ENCODE data around the gene DNM1L. TPM values are rescaled to one million over a fixed set of nuclear protein-coding genes. Genes with fewer than 3 reads are reported as not detected.

DNM1L gene
- total RNA-seq, 1 experiment from 2014 or later, result 112 TPM

GRCh38 chr12:32789446-32789845 is 110.3 kb downstream of the DNM1L start:
- H3K27me3 ChIP-seq (ENCODE audit: insufficient read depth, low read depth), result no peaks in the 10 kb centered on the region
- H3K36me3 ChIP-seq (ENCODE audit: low read depth), result peaks cover 19% of the 10 kb centered on the region; the same call in 1 of the 2 replicates
- H3F3A ChIP-seq (ENCODE audit: insufficient read depth, low read depth), result peaks cover 4% of the 10 kb centered on the region; the same call in 1 of the 2 replicates
- H3K4me2 ChIP-seq, result no peak overlapping the region
- H2AFZ ChIP-seq, result no peak overlapping the region
- no peak for DNase-seq
- H3K9me3 ChIP-seq (ENCODE audit: insufficient read depth, low read depth), result no peaks in the 10 kb centered on the region
- H3K4me1 ChIP-seq (replicated peaks; ENCODE audit: insufficient read depth), result no peaks in the 10 kb centered on the region
- H4K20me1 ChIP-seq (ENCODE audit: insufficient read depth), result no peaks in the 10 kb centered on the region
- H3K27ac ChIP-seq, result no peak overlapping the region
- H3K4me3 ChIP-seq, result no peak overlapping the region
- POLR2A ChIA-PET (ENCODE audit: unreplicated experiment), result no interaction called here
- intact Hi-C loops (cut with micrococcal nuclease; ENCODE audit: unreplicated experiment), result no loop called here
- no peak for TF ChIP-seq EZH2 (IDR thresholded peaks at IDR 0.05; ENCODE audit: low read depth)
- no peak for TF ChIP-seq CTCF (conservative IDR thresholded peaks at IDR 0.05)
- no peaks in the 10 kb centered on the region for H3K9me2 ChIP-seq (ENCODE audit: insufficient read depth)
- no TSS peak for BruUV-seq (replicated peaks)
- H3K79me2 ChIP-seq (ENCODE audit: low read depth), result no peaks in the 10 kb centered on the region
- CTCF ChIA-PET, result no interaction called here

GRCh38 chr12:32789916-32790315 is 110.8 kb downstream of the DNM1L start:
- Histone ChIP-seq H3F3A (ENCODE audit: insufficient read depth, low read depth) (peaks cover 4% of the 10 kb centered on the region; the same call in 1 of the 2 replicates), H3K4me2 (no peak overlapping the region), H3K79me2 (ENCODE audit: low read depth) (no peaks in the 10 kb centered on the region), H3K4me1 (replicated peaks; ENCODE audit: insufficient read depth) (no peaks in the 10 kb centered on the region), H3K27ac (no peak overlapping the region), H3K36me3 (ENCODE audit: low read depth) (peaks cover 19% of the 10 kb centered on the region; the same call in 1 of the 2 replicates), H3K9me2 (ENCODE audit: insufficient read depth) (no peaks in the 10 kb centered on the region), H2AFZ (no peak overlapping the region), H3K9me3 (ENCODE audit: insufficient read depth, low read depth) (no peaks in the 10 kb centered on the region), H3K4me3 (no peak overlapping the region), H4K20me1 (ENCODE audit: insufficient read depth) (no peaks in the 10 kb centered on the region), H3K27me3 (ENCODE audit: insufficient read depth, low read depth) (no peaks in the 10 kb centered on the region)
- intact Hi-C loops (cut with micrococcal nuclease; ENCODE audit: unreplicated experiment), result no loop called here
- ChIA-PET POLR2A (ENCODE audit: unreplicated experiment) (no interaction called here), CTCF (no interaction called here)
- no TSS peak for BruUV-seq (replicated peaks)
- TF ChIP-seq EZH2 (IDR thresholded peaks at IDR 0.05; ENCODE audit: low read depth), result no peak
- no peak for TF ChIP-seq CTCF (conservative IDR thresholded peaks at IDR 0.05)
- no peak for DNase-seq

GRCh38 chr12:32794281-32794680 is 115.2 kb downstream of the DNM1L start:
- ChIA-PET CTCF (no interaction called here), POLR2A (ENCODE audit: unreplicated experiment) (no interaction called here)
- BruUV-seq (replicated peaks), result no TSS peak
- no peaks in the 10 kb centered on the region for H3K79me2 ChIP-seq (ENCODE audit: low read depth)
- no peak for DNase-seq
- peaks cover 24% of the 10 kb centered on the region for H3K36me3 ChIP-seq (ENCODE audit: low read depth)
- H3F3A ChIP-seq (ENCODE audit: insufficient read depth, low read depth), result peaks cover 4% of the 10 kb centered on the region; the same call in 1 of the 2 replicates
- TF ChIP-seq CTCF (conservative IDR thresholded peaks at IDR 0.05) (no peak), EZH2 (IDR thresholded peaks at IDR 0.05; ENCODE audit: low read depth) (no peak)
- no peaks in the 10 kb centered on the region for H3K27me3 ChIP-seq (ENCODE audit: insufficient read depth, low read depth)
- H4K20me1 ChIP-seq (ENCODE audit: insufficient read depth), result no peaks in the 10 kb centered on the region
- no peaks in the 10 kb centered on the region for H3K9me2 ChIP-seq (ENCODE audit: insufficient read depth)
- H3K4me1 ChIP-seq (replicated peaks; ENCODE audit: insufficient read depth), result no peaks in the 10 kb centered on the region
- H3K9me3 ChIP-seq (ENCODE audit: insufficient read depth, low read depth), result no peaks in the 10 kb centered on the region
- no peak overlapping the region for H3K27ac ChIP-seq
- intact Hi-C loops (cut with micrococcal nuclease; ENCODE audit: unreplicated experiment), result no loop called here
- H2AFZ ChIP-seq, result no peak overlapping the region
- H3K4me2 ChIP-seq, result no peak overlapping the region
- no peak overlapping the region for H3K4me3 ChIP-seq

Other genes with a start within 250 kb of the DNM1L start
- gene YARS2, start 76.6 kb downstream of the DNM1L start, total RNA-seq (2021), result 34.3 and 36.6 TPM in 2 replicates
- 88.1 and 88.7 TPM in 2 replicates for gene PKP2, start 217.5 kb downstream of the DNM1L start, total RNA-seq (2021)

Measured in PC-9 (cell line).